NCI-H1417 (cell line): ENCODE measurements around the gene SDK1.

Source experiments
- DNase-seq, 3 experiments: peaks; one replicate each; lab custom pipeline; 2025; lab: John Stamatoyannopoulos, UW

The SDK1 gene

GRCh38 chr7:4042402-4043045 lies 741.5 kb downstream of the SDK1 start:
- DNase-seq = peak; percentile 75 to 97 (median 89)

- no peak for DNase-seq
Measured at GRCh38 chr7:4043988-4044387, 742.9 kb downstream of the SDK1 start.

DNA sequence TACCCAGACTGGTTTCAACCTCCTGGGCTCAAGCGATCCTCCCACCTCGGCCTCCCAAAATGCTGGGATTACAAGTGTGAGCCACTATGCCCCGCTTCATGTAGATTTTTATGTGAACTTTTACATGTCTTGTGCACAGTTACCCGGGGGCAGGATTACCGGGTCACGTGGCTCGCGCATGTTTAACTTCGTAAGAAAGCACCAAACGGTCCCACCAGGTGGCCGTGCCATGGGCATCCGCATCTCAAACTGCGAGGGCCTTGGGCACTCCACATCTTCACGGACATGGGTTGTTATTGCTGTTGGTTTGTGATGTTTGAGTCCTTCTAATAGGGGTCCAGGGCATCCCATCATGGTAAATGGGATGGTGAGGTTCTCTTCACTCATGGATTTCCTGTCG lies 744.4 kb downstream of the SDK1 start:
- DNase-seq = no peak

- DNase-seq = no peak
Measured at GRCh38 chr7:4045975-4046374, 744.9 kb downstream of the SDK1 start.

GRCh38 chr7:4048336-4048735 lies 747.3 kb downstream of the SDK1 start:
- DNase-seq = no peak

DNA sequence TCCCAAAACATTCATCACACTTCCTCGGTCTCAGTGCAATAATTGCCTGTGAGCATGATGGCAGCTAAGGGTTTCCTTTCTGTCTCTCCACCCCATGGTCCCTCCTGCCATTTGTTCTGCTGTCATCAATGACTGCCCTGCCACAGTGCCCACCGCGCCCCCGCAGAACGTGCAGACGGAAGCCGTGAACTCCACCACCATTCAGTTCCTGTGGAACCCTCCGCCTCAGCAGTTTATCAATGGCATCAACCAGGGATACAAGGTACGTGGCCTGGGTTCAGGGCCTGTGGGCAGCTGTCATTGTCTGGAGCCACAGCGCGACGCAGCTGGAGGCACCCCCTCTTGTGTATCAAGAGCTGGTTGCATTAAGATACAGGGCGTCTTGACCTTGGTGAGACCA lies 748.1 kb downstream of the SDK1 start:
- DNase-seq = no peak

DNA sequence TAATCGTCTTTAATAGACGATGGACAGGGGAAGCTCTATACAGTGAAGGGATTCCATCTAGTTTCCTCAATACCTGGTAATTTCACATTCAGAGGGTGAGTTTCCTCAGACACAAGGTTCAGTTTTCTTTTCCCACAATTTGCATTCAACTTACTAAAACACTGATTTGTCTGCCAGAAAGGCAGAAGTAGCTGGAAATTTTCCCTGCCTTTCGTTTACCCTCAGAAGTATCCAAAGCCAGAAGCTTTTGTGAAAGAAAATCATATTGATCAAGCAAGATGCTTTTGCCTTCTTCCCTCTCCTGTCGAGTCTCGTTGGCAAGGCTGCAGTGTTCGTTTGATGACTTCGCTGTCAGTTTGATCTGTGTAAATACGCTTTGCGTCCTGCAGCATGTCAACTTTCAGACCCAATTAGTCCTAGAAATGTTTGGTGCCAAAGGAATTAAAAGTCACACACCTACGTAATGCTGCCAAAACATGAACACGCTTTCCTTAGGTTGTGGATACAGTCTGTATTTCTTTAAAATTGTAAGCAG lies 749.1 kb downstream of the SDK1 start:
- DNase-seq = peak in 2 of 3 experiments; percentile 12 to 60

- DNase-seq = no peak
Measured at GRCh38 chr7:4051696-4052095, 750.6 kb downstream of the SDK1 start.

GRCh38 chr7:4052130-4052529 lies 751.1 kb downstream of the SDK1 start:
- no peak for DNase-seq

DNA sequence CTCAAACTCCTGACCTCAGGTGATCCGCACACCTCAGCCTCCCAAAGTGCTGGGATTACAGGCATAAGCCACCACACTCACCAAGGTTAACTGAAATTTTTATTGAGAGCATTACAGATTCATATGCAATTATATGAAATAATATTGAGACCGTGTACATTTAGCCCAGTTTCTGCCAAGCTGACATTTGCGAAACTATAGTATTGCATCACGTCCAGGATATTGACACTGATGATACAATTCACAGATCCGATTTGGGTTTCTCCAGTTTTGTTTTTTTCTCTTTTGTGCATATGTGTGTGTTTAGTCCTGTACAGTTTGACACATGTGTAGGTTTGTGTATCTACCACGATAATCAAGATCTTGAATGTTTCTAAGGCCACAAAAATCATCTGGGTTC lies 753.1 kb downstream of the SDK1 start:
- no peak for DNase-seq

GRCh38 chr7:4056552-4057288 lies 755.7 kb downstream of the SDK1 start:
- DNase-seq = no peak

DNA sequence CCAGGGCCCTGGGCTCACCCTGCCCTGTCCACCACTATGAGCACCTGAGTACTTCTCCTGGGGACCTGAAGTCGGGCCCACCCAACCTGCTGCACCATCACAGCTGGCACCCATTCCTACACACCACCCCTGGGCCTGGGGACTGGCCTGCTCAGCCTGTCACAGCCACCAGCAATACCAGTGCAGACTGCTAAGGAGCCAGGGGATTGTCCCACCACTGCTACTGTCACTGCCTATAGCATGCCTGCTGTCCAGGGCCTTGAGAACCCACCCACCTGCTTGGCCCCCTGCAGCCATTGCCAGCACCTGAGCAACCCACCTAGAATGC lies 756.2 kb downstream of the SDK1 start:
- DNase-seq = no peak

DNA sequence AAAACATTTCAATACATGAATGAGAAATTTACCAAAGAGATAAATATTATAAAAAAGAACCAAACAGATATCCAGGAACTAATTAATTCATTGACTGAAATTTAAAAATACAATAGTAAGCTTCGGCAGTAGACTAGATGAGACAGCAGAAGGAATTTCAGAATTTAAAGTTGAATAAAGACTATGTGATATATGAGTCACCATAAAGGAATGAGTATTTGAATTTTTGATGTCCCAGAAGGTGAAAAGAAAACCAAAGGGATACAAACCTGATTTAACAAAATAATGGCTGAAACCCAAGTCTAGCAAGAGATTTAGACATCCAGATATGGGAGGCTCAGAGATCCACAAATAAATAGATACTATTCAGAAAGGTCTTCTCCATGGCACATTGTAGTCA lies 757.1 kb downstream of the SDK1 start:
- no peak for DNase-seq

- DNase-seq = no peak
Measured at GRCh38 chr7:4065190-4065589, 764.1 kb downstream of the SDK1 start.

DNA sequence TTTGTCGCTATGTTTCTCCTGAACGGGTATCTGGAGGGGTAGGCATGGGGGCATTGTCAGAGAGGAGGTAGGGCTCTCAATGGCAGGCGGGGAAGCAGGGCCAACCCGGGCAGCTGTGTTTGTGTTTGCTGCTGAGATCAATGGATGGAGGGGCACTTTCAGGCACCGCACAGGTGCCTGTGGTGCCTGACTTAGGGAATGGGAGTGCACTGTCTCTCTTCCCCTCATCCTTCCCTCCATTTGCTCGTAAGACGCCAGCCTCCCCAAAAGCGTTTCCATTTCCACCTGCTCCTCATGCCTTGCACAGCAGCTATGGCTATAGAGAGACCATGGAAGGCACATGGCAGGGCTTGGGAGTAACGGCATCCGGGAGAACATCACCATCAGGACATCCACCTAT lies 765.2 kb downstream of the SDK1 start:
- DNase-seq = no peak

DNA sequence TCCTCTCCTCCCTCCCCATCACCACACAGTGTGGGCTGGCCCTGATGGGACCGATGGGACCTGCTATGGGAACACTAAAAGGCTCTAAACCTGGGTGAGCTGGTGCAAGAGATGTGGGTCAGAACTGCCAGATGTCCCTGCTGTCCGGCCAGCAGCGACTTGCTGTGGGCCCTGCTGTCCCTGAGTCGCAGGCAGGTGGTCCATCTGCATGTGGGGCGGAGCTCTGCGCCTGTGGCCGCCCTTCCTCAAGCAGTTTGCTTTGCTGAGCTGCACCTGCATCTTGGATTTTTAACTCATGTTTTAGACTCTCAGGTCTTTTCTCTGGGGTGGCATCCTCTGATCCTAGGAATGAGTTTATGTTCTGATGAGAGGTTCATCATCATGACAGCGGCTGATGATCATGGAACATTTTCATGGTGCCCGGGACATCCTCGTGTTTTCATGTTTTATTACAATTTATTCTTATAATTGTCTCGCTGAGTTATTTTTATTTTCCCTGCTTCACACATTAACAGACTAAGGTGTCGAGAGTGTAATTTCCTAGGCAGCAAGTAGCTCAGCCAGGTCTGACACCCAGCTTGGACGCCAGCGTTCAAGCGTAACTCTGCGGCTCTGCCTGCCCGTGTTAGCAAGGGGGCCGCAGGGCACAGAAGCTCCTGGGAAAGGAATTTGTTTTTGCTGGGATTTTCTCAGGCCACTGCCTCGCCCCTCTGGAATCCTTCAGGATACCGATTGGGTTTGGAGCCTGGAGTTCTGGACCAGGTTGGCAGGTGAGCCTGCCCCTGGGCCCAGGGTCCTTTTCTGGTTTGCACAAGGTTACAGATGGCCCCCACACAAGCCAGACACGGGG lies 765.8 kb downstream of the SDK1 start:
- no peak for DNase-seq

GRCh38 chr7:4067476-4067760 lies 766.4 kb downstream of the SDK1 start:
- DNase-seq = no peak

- no peak for DNase-seq
Measured at GRCh38 chr7:4067874-4068273, 766.8 kb downstream of the SDK1 start.

DNA sequence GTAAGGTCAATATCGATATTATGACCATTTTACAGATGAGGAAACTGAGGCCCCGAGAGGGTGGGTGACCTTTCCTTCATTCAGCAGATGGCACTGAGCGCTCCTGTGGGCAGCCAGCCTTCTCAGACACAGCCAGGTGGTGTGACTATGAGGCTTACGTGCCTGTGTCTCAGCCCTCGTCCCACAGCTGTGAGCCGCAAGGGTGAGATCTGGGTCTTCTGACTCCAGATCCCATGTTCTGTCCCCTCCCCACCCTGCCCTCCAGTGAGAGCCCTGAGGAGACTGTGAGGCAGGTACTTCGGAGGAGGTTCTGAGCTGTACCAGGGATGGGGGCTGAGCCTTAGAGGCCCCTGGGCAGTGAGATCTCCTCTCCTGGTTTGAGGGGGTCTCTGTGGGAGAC lies 767.2 kb downstream of the SDK1 start:
- DNase-seq = no peak

- no peak for DNase-seq
Measured at GRCh38 chr7:4069268-4070095, 768.4 kb downstream of the SDK1 start.

- DNase-seq = no peak
Measured at GRCh38 chr7:4070214-4070613, 769.2 kb downstream of the SDK1 start.

DNA sequence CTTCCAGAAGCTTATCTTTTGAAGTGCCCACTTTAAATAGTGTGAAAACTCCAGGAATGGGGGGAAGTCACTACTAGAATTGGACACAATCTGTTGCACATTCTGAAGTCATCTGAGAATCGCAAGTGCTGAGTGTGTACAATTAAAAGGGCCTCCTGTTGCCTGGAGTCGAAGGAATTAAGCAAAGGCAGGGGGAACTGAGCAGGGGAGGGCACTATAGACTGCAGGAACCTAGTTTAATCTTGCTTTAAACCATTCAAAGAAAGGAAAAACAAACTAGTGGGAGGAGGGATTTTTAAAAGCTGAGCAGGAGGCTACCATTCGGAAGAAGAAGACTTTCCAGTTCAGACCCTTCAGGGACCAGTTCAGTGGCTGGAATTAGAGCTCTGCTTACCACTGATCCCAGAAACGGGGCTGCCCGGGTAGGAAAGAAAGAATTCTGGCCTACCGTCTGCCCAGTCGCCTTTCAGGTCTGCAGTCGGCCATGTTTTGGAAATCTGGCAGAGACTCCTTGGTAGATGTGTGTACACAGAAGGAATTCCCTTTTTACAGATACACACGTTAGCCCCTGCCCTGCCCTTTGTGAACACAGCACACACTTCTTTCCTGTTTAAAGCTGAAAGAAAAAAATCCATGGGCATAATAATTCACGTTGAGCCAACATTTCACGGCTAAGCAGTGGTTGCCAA lies 770.5 kb downstream of the SDK1 start:
- no peak for DNase-seq
